NCI-H1417 (cell line): ENCODE measurements around the gene GGA3.

ENCODE experiments used
- DNase-seq, 3 experiments: peaks; one replicate each; lab custom pipeline; 2025; lab: John Stamatoyannopoulos, UW

The GGA3 gene

GRCh38 chr17:75245011-75245410, 16.4 kb downstream of the GGA3 start:
- no peak for DNase-seq

GRCh38 chr17:75244133-75244866, 17.1 kb downstream of the GGA3 start:
- no peak for DNase-seq

- DNase-seq = no peak
Observed at GRCh38 chr17:75242461-75243042, 18.9 kb downstream of the GGA3 start.

GRCh38 chr17:75241996-75242460, 19.4 kb downstream of the GGA3 start:
- no peak for DNase-seq

- DNase-seq = no peak
Observed at GRCh38 chr17:75241502-75241901, 19.9 kb downstream of the GGA3 start.

- no peak for DNase-seq
Observed at GRCh38 chr17:75241143-75241430, 20.3 kb downstream of the GGA3 start.

GRCh38 chr17:75240394-75241142, 20.8 kb downstream of the GGA3 start:
- peak in 2 of 3 experiments; percentile 20 to 26 for DNase-seq

GRCh38 chr17:75239778-75240393, 21.5 kb downstream of the GGA3 start:
- no peak for DNase-seq

- DNase-seq = no peak
Observed at GRCh38 chr17:75239214-75239613, 22.2 kb downstream of the GGA3 start.

GRCh38 chr17:75238684-75239191, 22.7 kb downstream of the GGA3 start:
- DNase-seq = peak; percentile 15 to 65 (median 28)

GRCh38 chr17:75238020-75238580, 23.3 kb downstream of the GGA3 start:
- no peak for DNase-seq

- no peak for DNase-seq
Observed at GRCh38 chr17:75237100-75238014, 24.0 kb downstream of the GGA3 start.

- no peak for DNase-seq
Observed at GRCh38 chr17:75232786-75233185, 28.6 kb downstream of the GGA3 start.

GRCh38 chr17:75231741-75232464, 29.5 kb downstream of the GGA3 start:
- no peak for DNase-seq

- DNase-seq = no peak
Observed at GRCh38 chr17:75231071-75231470, 30.3 kb downstream of the GGA3 start.

GRCh38 chr17:75228847-75229246, 32.6 kb downstream of the GGA3 start:
- DNase-seq = no peak

GRCh38 chr17:75228305-75228704, 33.1 kb downstream of the GGA3 start:
- DNase-seq = no peak

- DNase-seq = no peak
Observed at GRCh38 chr17:75227729-75228128, 33.7 kb downstream of the GGA3 start.

- DNase-seq = no peak
Observed at GRCh38 chr17:75225016-75225415, 36.4 kb downstream of the GGA3 start.

GRCh38 chr17:75219815-75220214, 41.6 kb downstream of the GGA3 start:
- DNase-seq = no peak
